ENCODE results near the gene METTL24.

Gene METTL24

GRCh38 chr6:110322874-110323242 is 35.3 kb downstream of the METTL24 start:
- no peak for ATAC-seq

GRCh38 chr6:110322151-110322873 is 35.8 kb downstream of the METTL24 start:
- ATAC-seq = no peak

More at GRCh38 chr6:110322874-110323242, 35.3 kb downstream of the METTL24 start:
- TF ChIP-seq, protein P1, sequence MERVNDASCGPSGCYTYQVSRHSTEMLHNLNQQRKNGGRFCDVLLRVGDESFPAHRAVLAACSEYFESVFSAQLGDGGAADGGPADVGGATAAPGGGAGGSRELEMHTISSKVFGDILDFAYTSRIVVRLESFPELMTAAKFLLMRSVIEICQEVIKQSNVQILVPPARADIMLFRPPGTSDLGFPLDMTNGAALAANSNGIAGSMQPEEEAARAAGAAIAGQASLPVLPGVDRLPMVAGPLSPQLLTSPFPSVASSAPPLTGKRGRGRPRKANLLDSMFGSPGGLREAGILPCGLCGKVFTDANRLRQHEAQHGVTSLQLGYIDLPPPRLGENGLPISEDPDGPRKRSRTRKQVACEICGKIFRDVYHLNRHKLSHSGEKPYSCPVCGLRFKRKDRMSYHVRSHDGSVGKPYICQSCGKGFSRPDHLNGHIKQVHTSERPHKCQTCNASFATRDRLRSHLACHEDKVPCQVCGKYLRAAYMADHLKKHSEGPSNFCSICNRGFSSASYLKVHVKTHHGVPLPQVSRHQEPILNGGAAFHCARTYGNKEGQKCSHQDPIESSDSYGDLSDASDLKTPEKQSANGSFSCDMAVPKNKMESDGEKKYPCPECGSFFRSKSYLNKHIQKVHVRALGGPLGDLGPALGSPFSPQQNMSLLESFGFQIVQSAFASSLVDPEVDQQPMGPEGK (CRISPR knock-in tag; IDR thresholded peaks at IDR 0.05; ENCODE audit: borderline replicate concordance) = no peak
- TF ChIP-seq PPARA (CRISPR knock-in tag; IDR thresholded peaks at IDR 0.05; ENCODE audit: borderline replicate concordance) (no peak), CSRNP3 (CRISPR knock-in tag; IDR thresholded peaks at IDR 0.05) (no peak), ZNF565 (CRISPR knock-in tag; conservative IDR thresholded peaks at IDR 0.05; ENCODE audit: low read depth) (no peak), ZNF8 (CRISPR knock-in tag; IDR thresholded peaks at IDR 0.05) (no peak), RARB (CRISPR knock-in tag; IDR thresholded peaks at IDR 0.05) (no peak), ISL1 (CRISPR knock-in tag; IDR thresholded peaks at IDR 0.05) (no peak), TCF4 (CRISPR knock-in tag; IDR thresholded peaks at IDR 0.05; ENCODE audit: borderline replicate concordance) (no peak), CSDC2 (CRISPR knock-in tag; IDR thresholded peaks at IDR 0.05) (no peak), BACH2 (CRISPR knock-in tag; IDR thresholded peaks at IDR 0.05; ENCODE audit: borderline replicate concordance) (no peak), ZNF70 (CRISPR knock-in tag; IDR thresholded peaks at IDR 0.05) (no peak), ESRRG (CRISPR knock-in tag; IDR thresholded peaks at IDR 0.05) (no peak), ZFP30 (CRISPR knock-in tag; IDR thresholded peaks at IDR 0.05) (no peak), SNAI2 (CRISPR knock-in tag; IDR thresholded peaks at IDR 0.05) (no peak), ZFP3 (CRISPR knock-in tag; IDR thresholded peaks at IDR 0.05) (no peak), OSR1 (CRISPR knock-in tag; IDR thresholded peaks at IDR 0.05) (no peak), GLIS3 (CRISPR knock-in tag; IDR thresholded peaks at IDR 0.05) (no peak)
- TF ChIP-seq, protein P2, sequence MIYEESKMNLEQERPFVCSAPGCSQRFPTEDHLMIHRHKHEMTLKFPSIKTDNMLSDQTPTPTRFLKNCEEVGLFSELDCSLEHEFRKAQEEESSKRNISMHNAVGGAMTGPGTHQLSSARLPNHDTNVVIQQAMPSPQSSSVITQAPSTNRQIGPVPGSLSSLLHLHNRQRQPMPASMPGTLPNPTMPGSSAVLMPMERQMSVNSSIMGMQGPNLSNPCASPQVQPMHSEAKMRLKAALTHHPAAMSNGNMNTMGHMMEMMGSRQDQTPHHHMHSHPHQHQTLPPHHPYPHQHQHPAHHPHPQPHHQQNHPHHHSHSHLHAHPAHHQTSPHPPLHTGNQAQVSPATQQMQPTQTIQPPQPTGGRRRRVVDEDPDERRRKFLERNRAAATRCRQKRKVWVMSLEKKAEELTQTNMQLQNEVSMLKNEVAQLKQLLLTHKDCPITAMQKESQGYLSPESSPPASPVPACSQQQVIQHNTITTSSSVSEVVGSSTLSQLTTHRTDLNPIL (CRISPR knock-in tag; IDR thresholded peaks at IDR 0.05; ENCODE audit: low read depth) = no peak
- TF ChIP-seq, protein P3, sequence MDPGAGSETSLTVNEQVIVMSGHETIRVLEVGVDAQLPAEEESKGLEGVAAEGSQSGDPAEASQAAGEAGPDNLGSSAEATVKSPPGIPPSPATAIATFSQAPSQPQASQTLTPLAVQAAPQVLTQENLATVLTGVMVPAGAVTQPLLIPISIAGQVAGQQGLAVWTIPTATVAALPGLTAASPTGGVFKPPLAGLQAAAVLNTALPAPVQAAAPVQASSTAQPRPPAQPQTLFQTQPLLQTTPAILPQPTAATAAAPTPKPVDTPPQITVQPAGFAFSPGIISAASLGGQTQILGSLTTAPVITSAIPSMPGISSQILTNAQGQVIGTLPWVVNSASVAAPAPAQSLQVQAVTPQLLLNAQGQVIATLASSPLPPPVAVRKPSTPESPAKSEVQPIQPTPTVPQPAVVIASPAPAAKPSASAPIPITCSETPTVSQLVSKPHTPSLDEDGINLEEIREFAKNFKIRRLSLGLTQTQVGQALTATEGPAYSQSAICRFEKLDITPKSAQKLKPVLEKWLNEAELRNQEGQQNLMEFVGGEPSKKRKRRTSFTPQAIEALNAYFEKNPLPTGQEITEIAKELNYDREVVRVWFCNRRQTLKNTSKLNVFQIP (CRISPR knock-in tag; IDR thresholded peaks at IDR 0.05; ENCODE audit: borderline replicate concordance, low read depth) = no peak

More at GRCh38 chr6:110322151-110322873, 35.8 kb downstream of the METTL24 start:
- TF ChIP-seq OSR1 (CRISPR knock-in tag; IDR thresholded peaks at IDR 0.05) = no peak
- TF ChIP-seq CSDC2 (CRISPR knock-in tag; IDR thresholded peaks at IDR 0.05) = no peak
- no peak for TF ChIP-seq TCF4 (CRISPR knock-in tag; IDR thresholded peaks at IDR 0.05; ENCODE audit: borderline replicate concordance)
- TF ChIP-seq ZNF565 (CRISPR knock-in tag; conservative IDR thresholded peaks at IDR 0.05; ENCODE audit: low read depth) = no peak
- TF ChIP-seq, protein P2 (CRISPR knock-in tag; IDR thresholded peaks at IDR 0.05; ENCODE audit: low read depth) = no peak
- TF ChIP-seq ZFP30 (CRISPR knock-in tag; IDR thresholded peaks at IDR 0.05) = no peak
- TF ChIP-seq ESRRG (CRISPR knock-in tag; IDR thresholded peaks at IDR 0.05) = no peak
- TF ChIP-seq CSRNP3 (CRISPR knock-in tag; IDR thresholded peaks at IDR 0.05) = no peak
- no peak for TF ChIP-seq RARB (CRISPR knock-in tag; IDR thresholded peaks at IDR 0.05)
- no peak for TF ChIP-seq TSHZ2 (CRISPR knock-in tag; IDR thresholded peaks at IDR 0.05)
- no peak for TF ChIP-seq ISL1 (CRISPR knock-in tag; IDR thresholded peaks at IDR 0.05)

All from SK-N-SH treated with all-trans-retinoic acid at 6 μM for 48 hours (cell line).